HL-60 (cell line): ENCODE results near the gene LDB2.
"Not testable (repeated sequence)": the region's sequence is repeated elsewhere in the genome, so short reads cannot be mapped to it uniquely, and the experiment has no call there.

Source experiments
- DNase-seq, 2 experiments: peaks; one replicate each; pipeline ENCODE4 v3.0.0-alpha.2; 2010 to 2020; ENCODE audit warnings: low read depth in 1 of 2, low spot score in 1 of 2
- H3K27ac ChIP-seq: fragments of 250-450 bp; sonication (Bioruptor Pico); replicated peaks from 2 replicates; pipeline ENCODE4 v1.5.1; 2020; ENCODE audit warnings: mild to moderate bottlenecking, moderate library complexity
- H3K27me3 ChIP-seq: fragments of 250-450 bp; sonication (Bioruptor Pico); 2 replicates; pipeline ENCODE4 v1.5.1; 2021; ENCODE audit warnings: mild to moderate bottlenecking, moderate library complexity; ENCODE audit not compliant: insufficient read depth, poor library complexity, severe bottlenecking
- H3K4me3 ChIP-seq: replicated peaks from 2 replicates; pipeline ENCODE4 v1.5.1; 2011; ENCODE audit warnings: mild to moderate bottlenecking, control low read depth, low read length; ENCODE audit not compliant: insufficient read depth
- CTCF ChIP-seq: IDR thresholded peaks from one replicate; pipeline ENCODE4 v1.5.1; 2011; ENCODE audit warnings: low read length, control low read depth, inconsistent platforms; ENCODE audit not compliant: insufficient read depth
- GABPA ChIP-seq: IDR thresholded peaks from 2 replicates; pipeline ENCODE4 v1.6.1; 2012; ENCODE audit warnings: low read depth
- POLR2AphosphoS5 ChIP-seq: IDR thresholded peaks from 2 replicates; pipeline ENCODE4 v1.6.1; 2012; ENCODE audit warnings: low read depth
- REST ChIP-seq: IDR thresholded peaks from 2 replicates; pipeline ENCODE4 v1.6.1; 2012; ENCODE audit warnings: low read depth; ENCODE audit not compliant: insufficient replicate concordance
- SPI1 ChIP-seq: IDR thresholded peaks from 2 replicates; pipeline ENCODE4 v1.6.1; 2012; ENCODE audit warnings: low read depth, mild to moderate bottlenecking, borderline replicate concordance

Gene LDB2

GRCh38 chr4:16636304-16636703, 262.1 kb downstream of the LDB2 start:
- no peak for DNase-seq
- no peaks in the 10 kb centered on the region for H3K27me3 ChIP-seq
- TF ChIP-seq SPI1, result no peak
- no peak for TF ChIP-seq CTCF
- TF ChIP-seq GABPA, result no peak
- TF ChIP-seq REST, result no peak
- TF ChIP-seq POLR2AphosphoS5, result no peak

GRCh38 chr4:16629274-16629673, 269.2 kb downstream of the LDB2 start:
- not testable (repeated sequence) for H3K4me3 ChIP-seq, DNase-seq, H3K27me3 ChIP-seq, H3K27ac ChIP-seq

More at GRCh38 chr4:16636304-16636703, 262.1 kb downstream of the LDB2 start:
- Histone ChIP-seq H3K4me3 (no peak overlapping the region), H3K27ac (no peak overlapping the region)

GRCh38 chr4:16628835-16629234, 269.6 kb downstream of the LDB2 start:
- H3K27ac ChIP-seq, H3K27me3 ChIP-seq, H3K4me3 ChIP-seq, DNase-seq: not testable (repeated sequence)

GRCh38 chr4:16627999-16628398, 270.4 kb downstream of the LDB2 start:
- H3K4me3 ChIP-seq, result no peak overlapping the region
- H3K27me3 ChIP-seq, result no peaks in the 10 kb centered on the region
- DNase-seq, result no peak
- no peak overlapping the region for H3K27ac ChIP-seq
- TF ChIP-seq POLR2AphosphoS5 (no peak), CTCF (no peak), GABPA (no peak), REST (no peak), SPI1 (no peak)

- H3K4me3 ChIP-seq, result no peak overlapping the region
- no peak overlapping the region for H3K27ac ChIP-seq
These were observed 271.5 kb downstream of the LDB2 start for GRCh38 chr4:16626945-16627344.

More at GRCh38 chr4:16626945-16627344, 271.5 kb downstream of the LDB2 start:
- no peak for DNase-seq
- TF ChIP-seq SPI1, result no peak
- TF ChIP-seq GABPA, result no peak
- no peak for TF ChIP-seq CTCF
- no peak for TF ChIP-seq REST
- no peak for TF ChIP-seq POLR2AphosphoS5
- no peaks in the 10 kb centered on the region for H3K27me3 ChIP-seq
